Astrocyte of the cerebellum (primary cell): Measurements from ENCODE around the gene LAMP1.
"Not testable (repeated sequence)": the region's sequence is repeated elsewhere in the genome, so short reads cannot be mapped to it uniquely, and the experiment has no call there.

Source experiments
- DNase-seq: peaks from one replicate; pipeline ENCODE4 v3.0.0-alpha.2; 2011; ENCODE audit warnings: low read depth
- H3K4me3 ChIP-seq: 2 replicates; pipeline ENCODE4 v1.5.1; 2011; ENCODE audit warnings: mild to moderate bottlenecking, low read depth, low read length, moderate library complexity
- CTCF ChIP-seq: IDR thresholded peaks from 2 replicates; pipeline ENCODE4 v1.5.1; 2012; ENCODE audit warnings: low read length, low read depth, moderate library complexity, mild to moderate bottlenecking; ENCODE audit errors: missing control alignments
- in situ Hi-C: cut with HindIII; loops from 2 replicates; pipeline ENCODE4 v1.10.0; 2017; ENCODE audit warnings: low sequenced_read_pairs

Gene LAMP1

DNA sequence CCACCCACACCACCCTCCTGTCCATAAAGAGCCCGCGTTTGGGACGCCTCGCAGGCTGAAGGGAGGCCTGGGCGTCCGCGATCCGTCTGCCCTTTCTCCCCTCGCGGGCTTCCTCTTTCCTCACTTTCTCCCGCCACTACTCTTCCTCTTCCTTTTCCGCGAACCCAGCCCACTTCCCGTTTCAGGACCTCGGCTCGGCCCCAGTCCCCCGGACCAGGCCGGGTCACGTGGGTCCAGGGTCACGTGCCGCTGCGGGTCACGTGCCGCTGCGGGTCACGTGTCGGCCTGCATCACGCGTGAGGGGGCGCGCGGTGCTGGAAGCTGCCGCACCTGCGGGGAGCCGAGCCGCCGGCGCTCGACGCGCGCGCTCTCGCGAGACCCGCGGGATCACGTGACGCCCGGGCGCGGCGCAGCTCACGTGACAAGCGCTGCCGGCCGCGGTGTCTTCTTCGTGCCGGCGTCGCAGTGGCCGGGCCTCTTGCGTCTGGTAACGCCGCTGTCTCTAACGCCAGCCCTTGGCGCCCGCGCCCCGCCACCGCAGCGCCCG lies at the start of gene LAMP1:
TSS of gene LAMP1 (plus strand) at position 417 of the 547 bp plus-strand sequence. CDS start 196 bp downstream, outside the sequence.
- TF ChIP-seq CTCF: no peak
- in situ Hi-C loops: no loop called here
- peak within 1 kb of the TSS; percentile 90 for H3K4me3 ChIP-seq
- peak; percentile 94 for DNase-seq

GRCh38 chr13:113252516-113253095 lies 44.4 kb upstream of the LAMP1 start:
- DNase-seq: no peak
- in situ Hi-C loops: no loop called here
- TF ChIP-seq CTCF: no peak
- no peak overlapping the region for H3K4me3 ChIP-seq

GRCh38 chr13:113257908-113258307 lies 39.1 kb upstream of the LAMP1 start:
- DNase-seq, in situ Hi-C loops, H3K4me3 ChIP-seq: not testable (repeated sequence)

- TF ChIP-seq CTCF: no peak
- no peak overlapping the region for H3K4me3 ChIP-seq
- in situ Hi-C loops: no loop called here
- no peak for DNase-seq
Measured at GRCh38 chr13:113258321-113259054, 38.6 kb upstream of the LAMP1 start.

- no peak overlapping the region for H3K4me3 ChIP-seq
- no peak for DNase-seq
- in situ Hi-C loops: no loop called here
- TF ChIP-seq CTCF: no peak
Measured at GRCh38 chr13:113260996-113261395, 36.0 kb upstream of the LAMP1 start.

- DNase-seq, in situ Hi-C loops, H3K4me3 ChIP-seq: not testable (repeated sequence)
Measured at GRCh38 chr13:113263016-113263415, 34.0 kb upstream of the LAMP1 start.

DNA sequence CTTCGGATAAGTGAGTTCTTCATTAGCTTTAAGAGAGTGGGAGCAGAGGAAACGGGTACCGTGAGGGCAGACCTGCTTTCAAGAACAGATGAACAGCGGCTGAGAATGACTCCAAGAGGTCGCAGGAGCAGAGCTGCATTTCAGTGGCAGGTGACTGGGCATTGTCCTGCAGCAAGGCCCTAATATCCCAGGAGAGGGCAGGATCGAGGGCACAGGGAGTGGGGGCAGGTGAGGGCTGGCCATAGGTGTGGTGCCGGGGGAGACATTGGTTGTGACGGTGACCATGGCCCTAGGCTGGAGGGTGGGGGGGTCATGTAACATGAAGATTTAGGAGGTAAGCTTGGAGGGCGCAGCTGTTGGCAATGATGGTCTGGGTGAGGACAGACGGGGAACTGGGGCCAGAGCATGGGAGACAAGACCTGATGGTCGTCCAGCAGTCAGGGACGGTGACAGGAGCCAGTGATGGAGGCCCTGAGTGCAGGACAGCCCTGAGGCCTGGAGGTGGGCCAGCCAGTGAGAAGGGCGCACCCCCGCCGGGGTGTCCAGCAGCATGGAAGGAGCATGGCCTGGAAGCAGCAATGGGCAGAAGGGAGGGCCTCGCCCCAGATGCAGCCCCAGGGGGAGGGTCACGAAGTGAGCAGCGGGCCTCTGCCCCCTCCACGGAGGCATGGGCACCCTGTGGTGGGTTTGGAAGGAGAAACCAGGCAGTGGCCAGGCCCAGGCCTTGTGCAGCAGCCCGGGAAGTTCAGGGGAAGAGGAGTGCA lies 29.2 kb upstream of the LAMP1 start:
- no peak for TF ChIP-seq CTCF
- no peak for DNase-seq
- no peak overlapping the region for H3K4me3 ChIP-seq
- in situ Hi-C loops: no loop called here
